Hindlimb muscle (tissue), 1 donor: ENCODE results near the gene P2RX5. TPM values are rescaled to one million over a fixed set of nuclear protein-coding genes. Genes with fewer than 3 reads are reported as not detected.
"Not testable (repeated sequence)": the region's sequence is repeated elsewhere in the genome, so short reads cannot be mapped to it uniquely, and the experiment has no call there.

Source experiments
- DNase-seq: peaks from one replicate; pipeline ENCODE4 v3.0.0-alpha.2; 2013
- polyA plus RNA-seq: library from polyadenylated mRNA; unstranded; fragments of 120-200 nt; gene quantifications from one replicate; pipeline ENCODE4 v1.2.1, GENCODE V29; 2013; ENCODE audit not compliant: insufficient read length

P2RX5 gene
- 31.8 TPM for polyA plus RNA-seq

GRCh38 chr17:3695723-3696411 is at the start of gene P2RX5:
P2RX5 (minus strand) TSS chr17:3696155; CDS start chr17:3696005, 150 bp downstream.
- no peak for DNase-seq

- DNase-seq, result no peak
Observed at GRCh38 chr17:3745071-3745470, 49.1 kb upstream of the P2RX5 start.

GRCh38 chr17:3744014-3744413 is 48.1 kb upstream of the P2RX5 start:
- DNase-seq, result no peak

GRCh38 chr17:3740611-3741073 is 44.7 kb upstream of the P2RX5 start:
- DNase-seq, result no peak

GRCh38 chr17:3739422-3740124 is 43.6 kb upstream of the P2RX5 start:
- DNase-seq, result no peak

GRCh38 chr17:3738562-3739295 is 42.8 kb upstream of the P2RX5 start:
- no peak for DNase-seq

- no peak for DNase-seq
Observed at GRCh38 chr17:3735515-3735914, 39.6 kb upstream of the P2RX5 start.

- DNase-seq, result not testable (repeated sequence)
Observed at GRCh38 chr17:3734911-3735276, 38.9 kb upstream of the P2RX5 start.

- DNase-seq, result no peak
Observed at GRCh38 chr17:3732210-3732621, 36.3 kb upstream of the P2RX5 start.

GRCh38 chr17:3730881-3731429 is 35.0 kb upstream of the P2RX5 start:
- no peak for DNase-seq

GRCh38 chr17:3729881-3730280 is 33.9 kb upstream of the P2RX5 start:
- no peak for DNase-seq

- not testable (repeated sequence) for DNase-seq
Observed at GRCh38 chr17:3728099-3728498, 32.1 kb upstream of the P2RX5 start.

GRCh38 chr17:3727041-3727440 is 31.1 kb upstream of the P2RX5 start:
- DNase-seq, result no peak

GRCh38 chr17:3724378-3725077 is 28.6 kb upstream of the P2RX5 start:
- DNase-seq, result no peak

GRCh38 chr17:3723556-3724377 is 27.8 kb upstream of the P2RX5 start, which contains the start of gene HASPIN:
HASPIN (plus strand) TSS chr17:3723903; CDS start chr17:3723936, 33 bp downstream.
- DNase-seq, result peak; percentile 95

- DNase-seq, result no peak
Observed at GRCh38 chr17:3723188-3723555, 27.2 kb upstream of the P2RX5 start.

- DNase-seq, result no peak
Observed at GRCh38 chr17:3722716-3723115, 26.8 kb upstream of the P2RX5 start.

GRCh38 chr17:3719265-3719664 is 23.3 kb upstream of the P2RX5 start:
- no peak for DNase-seq

GRCh38 chr17:3718201-3718600 is 22.2 kb upstream of the P2RX5 start:
- DNase-seq, result no peak

GRCh38 chr17:3715296-3715695 is 19.3 kb upstream of the P2RX5 start:
- no peak for DNase-seq

- no peak for DNase-seq
Observed at GRCh38 chr17:3712811-3713463, 17.0 kb upstream of the P2RX5 start.
